ENCODE measurements around the gene IRX6.

The IRX6 gene

DNA sequence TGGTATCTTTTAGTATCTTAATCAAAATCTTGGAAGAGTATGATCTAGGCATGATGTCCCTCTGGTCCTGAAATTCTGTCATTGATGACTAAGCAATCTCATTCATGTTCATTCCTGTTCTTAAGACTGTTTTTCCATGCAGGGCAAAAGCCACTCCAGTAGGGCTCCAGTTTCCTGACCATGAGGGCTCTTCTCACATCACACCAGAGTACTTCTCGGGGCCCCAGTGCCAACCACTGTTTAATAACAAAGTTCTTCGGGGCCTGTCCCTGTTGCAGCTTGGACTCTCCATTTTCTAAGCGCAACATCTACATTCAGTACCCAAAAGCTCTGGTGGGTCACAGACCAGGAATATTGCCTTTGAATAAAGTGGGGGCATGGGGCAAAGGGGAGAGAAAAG lies 52.0 kb downstream of the IRX6 start:
- H3K4me3 ChIP-seq (ENCODE audit: low read depth, low read length), result no peak overlapping the region
- TF ChIP-seq, protein P1, sequence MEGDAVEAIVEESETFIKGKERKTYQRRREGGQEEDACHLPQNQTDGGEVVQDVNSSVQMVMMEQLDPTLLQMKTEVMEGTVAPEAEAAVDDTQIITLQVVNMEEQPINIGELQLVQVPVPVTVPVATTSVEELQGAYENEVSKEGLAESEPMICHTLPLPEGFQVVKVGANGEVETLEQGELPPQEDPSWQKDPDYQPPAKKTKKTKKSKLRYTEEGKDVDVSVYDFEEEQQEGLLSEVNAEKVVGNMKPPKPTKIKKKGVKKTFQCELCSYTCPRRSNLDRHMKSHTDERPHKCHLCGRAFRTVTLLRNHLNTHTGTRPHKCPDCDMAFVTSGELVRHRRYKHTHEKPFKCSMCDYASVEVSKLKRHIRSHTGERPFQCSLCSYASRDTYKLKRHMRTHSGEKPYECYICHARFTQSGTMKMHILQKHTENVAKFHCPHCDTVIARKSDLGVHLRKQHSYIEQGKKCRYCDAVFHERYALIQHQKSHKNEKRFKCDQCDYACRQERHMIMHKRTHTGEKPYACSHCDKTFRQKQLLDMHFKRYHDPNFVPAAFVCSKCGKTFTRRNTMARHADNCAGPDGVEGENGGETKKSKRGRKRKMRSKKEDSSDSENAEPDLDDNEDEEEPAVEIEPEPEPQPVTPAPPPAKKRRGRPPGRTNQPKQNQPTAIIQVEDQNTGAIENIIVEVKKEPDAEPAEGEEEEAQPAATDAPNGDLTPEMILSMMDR (IDR thresholded peaks at IDR 0.05; ENCODE audit: low read depth, low read length), result no peak

DNA sequence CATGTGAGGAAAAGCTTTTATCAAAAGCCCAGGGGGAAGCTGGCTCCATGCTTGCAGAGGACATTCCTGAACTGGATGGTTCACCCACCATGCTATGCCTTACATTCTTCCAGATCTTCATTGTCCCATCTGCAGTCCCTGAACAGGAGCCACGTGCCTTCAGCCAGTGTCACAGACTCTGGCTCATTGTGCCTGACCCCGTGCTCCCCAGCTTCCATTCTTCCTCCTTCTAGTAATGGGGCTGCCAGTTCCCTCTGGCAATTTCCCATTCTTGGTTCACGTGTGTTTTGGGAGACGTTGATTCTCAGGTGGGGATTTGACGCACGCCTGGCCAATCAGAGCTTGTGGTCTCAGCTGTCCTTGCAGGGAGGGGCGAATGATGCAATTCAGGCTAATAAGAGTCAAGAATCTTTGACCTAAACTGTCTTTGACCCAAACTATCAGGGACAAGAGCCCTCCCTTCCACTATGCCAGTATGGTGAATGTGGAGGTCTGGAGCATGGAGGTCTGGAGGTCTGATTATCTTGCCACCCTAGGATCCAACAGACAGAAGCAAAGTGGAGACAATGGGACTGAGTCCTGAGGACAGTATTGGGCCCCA lies 52.7 kb downstream of the IRX6 start:
- TF ChIP-seq, protein P1 (IDR thresholded peaks at IDR 0.05; ENCODE audit: low read depth, low read length), result no peak
- H3K4me3 ChIP-seq (ENCODE audit: low read depth, low read length), result no peak overlapping the region

DNA sequence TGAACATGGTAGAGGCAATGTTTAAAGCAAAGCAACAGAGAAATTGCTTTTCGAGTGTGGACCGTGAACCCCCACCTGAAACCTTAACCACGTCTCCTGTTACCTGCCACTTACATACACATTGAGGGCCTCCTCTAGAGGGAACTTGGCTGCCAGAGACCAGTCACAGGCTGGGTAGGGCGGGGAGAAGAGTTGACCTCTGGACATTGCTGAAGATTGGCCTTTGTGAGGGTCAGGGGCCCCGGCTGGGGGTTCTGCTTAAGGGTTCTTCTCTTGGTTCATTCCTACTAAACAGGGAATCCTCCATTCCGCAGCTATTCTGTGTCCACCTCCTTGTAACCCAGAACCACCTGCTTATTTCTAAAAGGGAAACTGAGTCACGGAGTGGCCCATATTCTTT lies 53.8 kb downstream of the IRX6 start:
- no peak overlapping the region for H3K4me3 ChIP-seq (ENCODE audit: low read depth, low read length)
- TF ChIP-seq, protein P1 (IDR thresholded peaks at IDR 0.05; ENCODE audit: low read depth, low read length), result no peak

DNA sequence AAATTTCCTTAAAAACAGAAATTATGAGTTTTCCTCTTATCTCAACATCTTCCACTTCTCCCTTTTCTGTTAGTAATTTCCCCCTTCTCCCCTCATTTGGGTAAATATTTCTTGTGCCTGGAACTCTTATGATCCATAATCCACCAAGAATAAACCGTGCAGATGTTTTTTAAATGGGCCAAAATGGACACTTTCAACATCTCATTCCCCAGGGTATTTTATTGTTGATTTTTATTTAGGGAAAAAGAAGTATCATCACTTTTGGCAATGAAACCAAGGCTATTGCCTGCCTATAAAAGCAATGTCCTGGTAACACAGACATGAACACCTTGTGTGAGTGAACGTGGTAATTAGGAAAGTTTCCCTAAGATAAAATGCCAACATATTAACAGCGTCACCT lies 54.6 kb downstream of the IRX6 start:
- TF ChIP-seq, protein P1 (IDR thresholded peaks at IDR 0.05; ENCODE audit: low read depth, low read length), result no peak

GRCh38 chr16:55379371-55379770 lies 55.4 kb downstream of the IRX6 start:
- TF ChIP-seq, protein P1 (IDR thresholded peaks at IDR 0.05; ENCODE audit: low read depth, low read length), result no peak

More for the DNA sequence above, 54.6 kb downstream of the IRX6 start:
- no peak overlapping the region for H3K4me3 ChIP-seq (ENCODE audit: low read depth, low read length)

GRCh38 chr16:55379876-55380390 lies 55.9 kb downstream of the IRX6 start:
- TF ChIP-seq, protein P1 (IDR thresholded peaks at IDR 0.05; ENCODE audit: low read depth, low read length), result no peak
- no peak overlapping the region for H3K4me3 ChIP-seq (ENCODE audit: low read depth, low read length)

More at GRCh38 chr16:55379371-55379770, 55.4 kb downstream of the IRX6 start:
- no peak overlapping the region for H3K4me3 ChIP-seq (ENCODE audit: low read depth, low read length)
